Loucy (cell line): ENCODE measurements around the gene SPTSSB.

Source experiments
- CTCF ChIP-seq: fragments of 200-600 bp; sonication (generic); conservative IDR thresholded peaks from 2 replicates; pipeline ENCODE4 v1.5.1; 2014; ENCODE audit warnings: mild to moderate bottlenecking, antibody characterized with exemption, low read length
- EZH2phosphoT487 ChIP-seq: fragments of 200-600 bp; IDR thresholded peaks from 2 replicates; pipeline ENCODE4 v1.6.1; 2018; ENCODE audit warnings: antibody characterized with exemption, mild to moderate bottlenecking, moderate library complexity, borderline replicate concordance

- TF ChIP-seq CTCF (no peak), EZH2phosphoT487 (no peak)
Measured at GRCh38 chr3:161325059-161325458, 46.3 kb downstream of the SPTSSB start.
